Stimulated activated CD4-positive, alpha-beta T cell treated with anti-CD3 and anti-CD28 coated beads, Interleukin-4, amount 100 ng/mL, for 24 hours (primary cell): ENCODE data around the gene VGF.
A peak's percentile ranks its signal among the peaks of the same experiment; 100 is the strongest.

ENCODE experiments used
- DNase-seq: peaks from one replicate; pipeline ENCODE4 v3.0.0-alpha.2; 2020

VGF gene

GRCh38 chr7:101185258-101185839 is 20.0 kb upstream of the VGF start:
- DNase-seq, result no peak

DNA sequence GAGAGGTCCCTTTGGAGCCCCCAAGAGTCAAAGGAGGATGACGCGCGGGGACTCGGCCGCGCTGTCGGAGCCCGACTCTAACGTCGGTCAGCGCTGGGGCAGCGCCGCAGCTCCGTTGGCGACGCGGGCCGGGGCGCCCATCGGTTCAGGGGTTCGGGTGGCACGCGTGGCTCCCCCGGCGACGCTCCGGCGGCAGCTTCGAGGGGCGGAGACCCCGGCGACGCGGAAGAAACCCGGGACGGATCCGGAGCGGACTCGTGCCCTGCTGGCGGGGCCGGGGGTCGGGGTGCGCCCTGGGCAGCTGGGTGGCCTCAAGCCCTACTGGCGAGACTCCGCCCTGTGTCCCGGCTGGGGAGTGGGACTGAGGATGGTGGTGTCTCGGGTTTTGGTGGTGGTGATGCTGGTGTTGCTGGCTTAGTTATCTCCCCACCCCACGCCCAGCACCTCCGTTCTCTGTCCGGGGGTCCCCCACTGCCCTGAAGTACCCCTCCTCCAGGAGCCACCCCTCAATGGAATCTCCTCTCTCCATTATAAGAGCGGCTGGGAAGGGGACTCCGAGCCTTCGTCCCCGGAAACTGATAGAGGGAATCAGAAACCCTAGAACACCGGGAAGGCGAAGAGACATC is 14.9 kb upstream of the VGF start, which contains the start of gene NAT16:
Gene NAT16, minus strand, starts transcription at position 164 of the 626 bp plus-strand sequence. CDS start 5,486 bp downstream, outside the sequence.
- DNase-seq, result no peak

DNA sequence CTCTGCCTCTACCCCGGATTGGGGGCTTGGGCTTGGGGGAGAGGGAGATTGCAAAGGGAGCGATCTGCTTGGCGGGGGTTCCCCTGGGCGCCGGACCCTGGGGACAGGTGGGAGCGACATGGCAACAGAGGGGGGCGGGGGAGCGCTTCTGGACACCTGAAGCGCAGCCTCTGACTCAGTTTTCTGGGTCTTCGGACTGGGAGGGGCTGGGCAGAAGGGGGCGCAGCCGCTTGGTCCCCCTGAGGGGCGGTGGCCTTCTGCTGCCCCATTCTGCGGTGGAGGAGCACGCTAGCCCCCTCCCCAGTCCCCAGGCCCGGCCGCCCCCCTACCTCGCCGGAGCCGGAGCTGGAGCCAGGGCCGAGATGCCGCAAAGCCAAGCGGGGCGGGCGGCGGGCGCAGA is 14.3 kb upstream of the VGF start:
- DNase-seq, result no peak

DNA sequence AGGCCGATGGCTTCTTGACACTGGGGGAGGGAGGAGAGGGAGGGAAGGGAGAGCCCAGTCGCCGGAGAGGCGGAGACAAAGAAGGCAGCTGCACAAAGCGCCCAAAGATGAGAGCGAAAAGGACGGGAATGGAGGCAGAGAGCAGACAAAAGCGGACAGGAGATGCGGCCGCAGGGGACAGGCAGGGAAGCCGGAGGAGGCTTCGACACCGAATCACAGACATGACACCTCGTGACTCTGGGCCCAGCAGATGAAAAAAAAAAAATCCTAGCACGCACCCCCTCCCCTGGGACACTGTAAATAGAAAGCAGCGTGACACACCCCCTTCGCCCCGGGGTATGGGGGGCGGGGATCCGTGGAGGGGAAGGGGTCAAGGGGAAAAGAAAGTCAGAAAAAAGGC is 13.7 kb upstream of the VGF start:
- DNase-seq, result no peak

DNA sequence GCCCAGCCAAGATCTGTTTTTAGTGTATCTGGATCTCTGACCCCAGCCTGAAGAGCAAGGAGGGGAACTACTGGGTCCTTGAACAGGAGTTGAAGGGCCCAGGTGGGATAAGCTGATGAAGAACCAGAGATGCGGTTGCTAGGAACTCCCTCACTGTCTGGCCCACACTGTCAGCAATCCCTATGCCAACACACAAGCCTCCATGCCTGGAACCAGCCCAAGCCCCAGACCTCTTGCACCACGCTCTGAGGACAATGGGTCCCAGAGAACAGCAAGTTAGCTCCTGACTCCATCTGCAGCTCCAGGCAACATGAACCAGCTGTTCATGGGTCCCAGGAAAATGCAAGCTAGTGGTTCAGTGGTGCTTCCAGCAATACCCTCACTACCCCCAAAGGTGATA is 12.3 kb upstream of the VGF start:
- no peak for DNase-seq

DNA sequence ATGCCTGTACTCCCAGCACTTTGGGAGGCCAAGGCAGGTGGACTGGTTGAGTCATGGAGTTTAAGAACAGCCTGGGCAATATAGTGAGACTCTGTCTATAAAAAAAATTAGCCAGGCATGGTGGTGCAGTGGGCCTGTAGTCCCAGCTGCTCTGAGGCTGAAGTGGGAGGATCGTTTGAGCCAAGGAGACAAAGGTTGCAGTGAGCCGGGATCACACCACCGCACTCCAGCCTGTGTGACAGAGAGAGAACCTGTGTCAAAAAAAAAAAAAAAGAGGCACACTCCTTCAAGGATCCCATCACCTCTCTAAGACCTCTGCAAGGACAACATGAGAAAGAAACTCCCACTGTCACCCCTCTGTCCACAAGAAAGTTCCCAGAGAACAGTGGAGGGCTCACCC is 10.3 kb upstream of the VGF start:
- no peak for DNase-seq

- DNase-seq, result no peak
Observed at GRCh38 chr7:101174322-101174854, 9.0 kb upstream of the VGF start.

DNA sequence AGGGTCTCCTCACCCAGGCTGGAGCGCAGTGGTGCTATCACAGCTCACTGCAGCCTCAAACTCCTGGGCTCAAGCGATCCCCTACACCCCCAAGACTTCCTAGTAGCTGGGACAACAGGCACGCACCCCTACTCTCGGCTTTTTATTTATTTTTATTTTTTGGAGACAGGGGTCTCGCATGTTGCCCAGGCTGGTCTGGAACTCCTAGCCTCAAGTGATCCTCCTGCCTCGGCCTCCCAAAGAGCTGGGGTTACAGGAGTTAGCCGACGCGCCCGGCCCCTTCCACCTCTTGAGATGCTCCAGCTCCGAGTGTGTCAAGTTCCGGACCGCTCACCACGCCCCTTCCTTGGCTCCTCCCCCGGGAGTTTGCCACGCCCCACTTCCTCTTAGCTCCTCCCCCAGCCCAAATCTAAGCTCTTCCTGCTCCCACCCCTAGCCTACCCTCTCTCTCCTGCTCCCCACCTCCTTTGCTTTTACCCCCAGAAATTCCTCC is 8.4 kb upstream of the VGF start:
- DNase-seq, result peak; percentile 61

DNA sequence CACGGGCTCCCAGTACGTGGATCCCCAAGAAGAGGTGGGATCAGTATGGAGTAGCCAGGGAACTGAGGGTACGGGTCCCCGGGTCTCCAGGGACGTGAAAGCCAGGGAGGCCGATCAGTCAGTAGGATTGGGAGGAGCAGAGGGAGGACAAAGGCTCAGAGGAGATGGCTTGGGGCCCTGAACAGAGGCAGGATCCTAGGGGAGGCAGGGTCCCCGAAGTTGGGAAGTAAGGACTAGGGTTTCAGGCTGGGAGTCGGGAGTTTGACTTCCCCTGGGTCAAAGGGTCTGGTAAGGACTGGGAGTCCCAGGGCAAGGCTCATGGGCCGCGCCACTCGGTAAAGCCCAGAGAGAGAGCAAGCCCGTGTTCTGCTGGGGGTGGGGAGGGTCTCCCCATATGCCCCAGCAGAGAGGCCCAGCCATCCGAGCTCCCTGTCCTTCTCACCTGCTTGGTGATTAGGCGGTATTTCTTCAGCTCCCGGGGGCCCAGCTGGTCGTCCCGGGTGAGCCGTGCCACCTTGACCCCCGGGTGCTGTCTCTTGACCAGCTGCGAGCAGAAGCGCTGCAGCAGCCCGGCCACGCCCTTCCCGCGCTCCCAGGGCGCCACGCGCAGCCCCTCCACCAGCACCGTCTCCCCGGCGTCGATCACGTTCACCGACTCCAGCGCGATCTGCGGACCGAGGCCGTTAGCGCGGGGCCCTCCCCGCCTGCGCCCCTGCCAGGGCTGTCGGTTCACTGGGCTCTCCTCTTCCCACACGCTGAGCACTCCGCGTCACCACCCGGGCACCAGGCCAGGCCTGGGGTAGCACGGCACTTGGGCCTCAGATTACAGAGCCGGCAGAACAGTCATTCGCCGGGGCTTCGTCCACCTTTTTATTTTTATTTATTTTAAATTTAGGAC is 7.7 kb upstream of the VGF start:
- no peak for DNase-seq

GRCh38 chr7:101172005-101172853 is 6.9 kb upstream of the VGF start:
- no peak for DNase-seq

DNA sequence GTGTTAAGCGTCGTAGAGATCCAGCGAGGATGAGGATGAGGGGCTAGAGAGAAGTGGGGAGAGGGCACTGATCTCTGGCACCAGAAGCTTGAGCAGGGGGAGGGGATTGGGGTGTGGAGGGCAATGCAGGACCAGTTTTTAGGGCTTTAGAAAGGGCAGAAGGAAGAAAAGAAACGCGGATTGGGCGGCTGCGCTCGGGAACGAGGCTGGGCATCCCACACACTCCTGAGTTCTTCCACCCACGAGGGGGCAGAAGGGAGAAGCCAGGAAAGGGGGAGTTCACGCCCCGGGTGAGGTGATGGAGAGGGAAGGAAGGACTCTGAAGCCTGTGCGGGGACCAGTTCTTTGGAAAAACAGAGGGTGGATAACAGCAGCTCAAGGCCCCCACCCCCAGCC is 6.1 kb upstream of the VGF start:
- DNase-seq, result no peak

DNA sequence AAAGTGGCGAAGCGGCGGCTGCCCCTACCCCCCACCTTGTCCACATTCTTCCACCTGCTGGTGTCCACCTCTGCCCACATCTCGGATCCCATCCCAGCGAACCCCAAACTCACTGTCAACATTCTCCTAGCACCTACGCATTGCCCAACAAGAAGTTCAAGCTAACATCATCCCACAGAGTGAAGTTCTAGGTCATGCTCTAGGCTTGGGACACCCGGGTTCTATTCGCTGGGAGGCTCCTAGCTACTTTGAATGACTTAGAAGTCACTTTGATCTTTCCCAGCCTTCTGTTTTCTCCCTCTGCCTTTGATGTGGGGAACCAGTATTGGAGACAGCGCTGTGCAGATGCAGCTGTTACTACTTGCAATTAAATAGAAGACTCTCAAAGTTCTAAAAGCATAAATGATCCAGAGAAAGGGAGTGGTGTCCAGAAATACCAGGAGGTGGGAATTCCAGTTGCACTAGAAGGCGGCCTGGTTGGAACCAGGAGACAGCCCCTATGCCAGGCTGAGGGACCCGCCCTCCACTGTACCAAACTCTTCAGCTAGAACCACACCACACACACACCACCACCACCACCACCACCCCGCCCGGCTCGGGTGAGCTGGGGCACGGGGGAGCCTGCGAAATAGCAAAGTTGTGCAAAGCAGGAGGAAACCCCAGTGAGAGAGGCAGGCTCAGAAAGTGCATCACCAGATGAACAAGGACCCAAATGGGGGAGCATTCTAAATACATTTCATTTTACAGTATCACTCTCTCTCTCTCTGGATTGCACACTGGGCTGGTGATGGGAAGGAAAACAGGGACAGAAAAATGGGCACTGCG is 5.5 kb upstream of the VGF start:
- no peak for DNase-seq

DNA sequence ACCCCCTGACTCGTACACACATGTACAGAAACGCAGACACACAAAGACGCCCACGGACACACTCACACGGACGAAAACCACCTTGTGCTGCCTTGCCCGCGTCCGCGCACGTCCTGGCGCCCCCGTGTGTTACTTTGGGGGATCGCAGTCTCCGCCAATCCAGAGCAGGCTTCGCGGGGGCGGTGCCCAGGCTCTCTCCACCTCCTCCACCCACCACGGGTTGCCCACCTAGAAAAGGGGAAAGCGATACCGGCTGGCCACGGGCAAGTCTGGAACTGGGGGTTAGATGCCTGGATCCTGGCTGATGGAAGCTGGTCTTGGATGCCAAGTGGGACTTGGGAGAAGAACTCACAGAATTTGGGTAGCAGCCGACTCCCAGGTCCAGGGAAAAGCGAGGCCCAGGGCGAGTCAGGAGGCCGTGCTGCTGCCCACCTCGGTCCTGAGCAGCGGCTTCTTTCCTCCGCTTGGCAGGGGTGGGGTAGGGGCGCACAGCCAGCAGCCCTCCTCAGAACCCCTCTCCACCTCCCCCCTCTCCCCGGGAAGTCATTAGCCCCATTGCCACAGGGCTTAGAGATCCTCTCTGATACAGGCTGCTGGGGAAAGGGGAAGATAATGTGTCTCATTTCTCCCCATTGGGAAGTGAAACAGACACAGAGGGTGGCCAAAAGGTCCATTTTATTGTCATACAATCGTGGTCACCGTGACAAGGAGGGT is 4.6 kb upstream of the VGF start:
- peak; percentile 80 for DNase-seq

DNA sequence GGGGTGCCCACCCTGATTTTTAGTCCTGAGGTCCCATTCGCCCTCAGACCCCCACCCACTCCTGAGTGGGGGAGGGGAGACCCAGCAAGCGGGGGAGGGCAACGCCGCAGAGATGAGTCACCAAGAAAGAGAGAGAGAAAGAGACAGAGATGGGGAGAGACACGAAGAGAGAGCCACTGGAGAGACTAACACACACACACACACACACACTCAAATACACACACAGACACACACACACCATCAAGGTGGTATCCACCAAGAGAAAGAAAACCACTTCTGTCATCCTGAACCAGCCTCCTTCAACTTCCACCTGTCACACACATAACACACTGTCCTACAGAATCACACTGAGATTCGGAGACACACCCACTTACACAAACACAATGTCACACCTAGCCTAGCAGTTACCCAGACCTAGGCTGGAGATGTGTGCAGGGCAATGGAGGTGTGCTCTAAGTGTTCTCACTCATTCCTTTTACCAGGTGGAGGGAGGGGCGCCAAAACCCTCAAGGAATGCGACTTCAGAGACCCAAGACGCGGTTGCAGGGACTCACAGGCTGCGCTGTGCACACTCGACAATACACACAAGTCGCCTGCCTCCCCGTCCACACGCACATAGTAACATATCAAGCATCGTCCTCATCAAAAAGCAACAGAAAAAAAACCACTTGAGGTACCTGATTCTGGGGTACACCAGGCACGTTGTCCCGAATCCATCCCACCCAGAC is 3.9 kb upstream of the VGF start:
- no peak for DNase-seq

GRCh38 chr7:101168412-101169049 is 3.2 kb upstream of the VGF start:
- no peak for DNase-seq

GRCh38 chr7:101167645-101168411 is 2.5 kb upstream of the VGF start:
- no peak for DNase-seq

- DNase-seq, result no peak
Observed at GRCh38 chr7:101166909-101167644, 1.7 kb upstream of the VGF start.

DNA sequence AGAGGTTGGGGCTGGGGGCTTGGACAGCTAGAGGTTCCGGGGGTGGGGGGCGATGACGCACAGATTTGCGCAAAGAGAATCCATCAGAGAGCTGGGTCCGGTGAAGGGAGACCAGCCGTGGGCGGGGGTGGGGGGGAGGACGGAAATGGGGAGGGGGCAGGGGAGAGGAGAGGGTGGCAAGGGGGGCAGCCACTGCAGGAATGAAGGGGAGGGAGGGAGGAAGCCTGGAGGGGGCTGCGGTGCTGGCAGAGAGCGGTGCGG is 1.2 kb upstream of the VGF start:
- DNase-seq, result no peak
